ENCODE results near the gene CD7.
A peak's percentile ranks its signal among the peaks of the same experiment; 100 is the strongest.

Gene CD7

GRCh38 chr17:82314727-82315605, 2.4 kb downstream of the CD7 start:
- no peak for DNase-seq (ENCODE audit: low read depth in 1 of 2, low spot score in 1 of 2)

DNA sequence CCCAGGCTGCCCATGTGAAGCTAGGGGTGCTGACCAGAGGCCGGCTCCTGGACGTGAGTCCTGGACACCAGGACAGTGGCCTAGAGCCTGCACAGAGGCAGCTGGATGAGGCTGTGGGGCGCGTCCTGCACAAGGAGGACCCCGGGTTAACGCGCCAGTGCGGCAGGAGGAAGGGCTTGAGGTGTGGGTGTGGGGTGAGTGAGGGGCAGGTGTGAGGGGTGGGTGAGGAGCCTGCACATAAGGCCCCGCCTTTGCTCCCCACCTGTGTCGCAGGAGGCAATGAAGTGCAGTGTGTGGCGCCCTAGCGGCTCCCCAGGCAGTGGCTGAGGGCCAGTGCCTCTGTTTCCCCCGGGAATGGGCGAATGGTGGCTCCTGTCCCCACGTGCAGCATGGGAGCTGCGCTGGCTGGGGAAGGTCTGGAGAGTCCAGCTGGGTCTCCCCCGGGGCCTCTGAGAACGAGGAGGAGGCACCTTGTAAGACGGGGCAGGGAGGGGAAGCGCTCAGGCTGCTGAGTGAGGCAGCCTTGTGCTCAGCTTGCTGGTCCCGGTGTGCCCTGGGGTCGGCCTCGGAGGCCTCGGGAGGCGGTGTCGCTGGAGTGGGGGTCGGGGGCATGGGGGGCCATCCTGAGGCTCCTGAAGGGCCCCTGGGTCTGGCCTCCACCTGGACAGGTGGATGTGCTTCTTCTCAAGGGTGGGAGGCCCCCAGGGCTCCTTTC, 3.2 kb downstream of the CD7 start:
- no peak for DNase-seq (ENCODE audit: low read depth in 1 of 2, low spot score in 1 of 2)

GRCh38 chr17:82313195-82314011, 4.0 kb downstream of the CD7 start:
- DNase-seq (ENCODE audit: low read depth in 1 of 2, low spot score in 1 of 2): no peak

DNA sequence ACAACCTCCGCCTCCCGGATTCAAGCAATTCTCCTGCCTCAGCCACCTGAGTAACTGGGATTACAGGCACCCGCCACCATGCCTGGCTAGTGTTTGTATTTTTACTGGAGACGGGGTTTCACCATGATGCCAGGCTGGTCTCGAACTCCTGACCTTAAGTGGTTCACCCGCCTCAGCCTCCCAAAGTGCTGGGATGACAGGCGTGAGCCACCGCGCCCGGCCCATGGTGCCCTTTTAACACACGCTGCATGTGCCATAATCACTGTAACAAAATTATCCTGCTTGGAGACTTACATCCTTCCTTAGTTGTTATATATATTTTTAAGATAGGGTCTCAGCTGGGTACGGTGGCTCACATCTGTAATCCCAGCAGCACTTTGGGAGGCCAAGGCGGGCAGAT, 5.4 kb downstream of the CD7 start:
- DNase-seq (ENCODE audit: low read depth in 1 of 2, low spot score in 1 of 2): no peak

DNA sequence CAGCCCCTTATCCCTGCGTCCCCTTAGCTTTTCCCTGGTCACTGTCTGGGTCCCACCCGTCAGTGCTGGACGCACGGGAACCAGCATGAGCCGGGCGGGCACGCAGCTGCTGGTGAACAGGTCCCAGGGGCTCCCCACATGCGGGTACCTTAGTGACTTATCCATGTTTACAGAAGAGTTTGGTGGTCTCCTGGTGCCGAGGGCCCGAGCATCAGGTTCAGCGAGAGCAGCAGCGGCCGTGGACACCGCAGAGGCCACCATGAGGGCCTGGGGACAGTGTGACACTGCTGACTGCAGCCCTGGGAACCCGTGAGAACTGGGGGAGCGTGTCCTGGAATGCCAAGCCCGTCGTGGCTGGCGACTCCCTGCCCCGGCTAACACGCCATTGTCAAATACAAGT, 6.5 kb downstream of the CD7 start:
- DNase-seq (ENCODE audit: low read depth in 1 of 2, low spot score in 1 of 2): no peak

DNA sequence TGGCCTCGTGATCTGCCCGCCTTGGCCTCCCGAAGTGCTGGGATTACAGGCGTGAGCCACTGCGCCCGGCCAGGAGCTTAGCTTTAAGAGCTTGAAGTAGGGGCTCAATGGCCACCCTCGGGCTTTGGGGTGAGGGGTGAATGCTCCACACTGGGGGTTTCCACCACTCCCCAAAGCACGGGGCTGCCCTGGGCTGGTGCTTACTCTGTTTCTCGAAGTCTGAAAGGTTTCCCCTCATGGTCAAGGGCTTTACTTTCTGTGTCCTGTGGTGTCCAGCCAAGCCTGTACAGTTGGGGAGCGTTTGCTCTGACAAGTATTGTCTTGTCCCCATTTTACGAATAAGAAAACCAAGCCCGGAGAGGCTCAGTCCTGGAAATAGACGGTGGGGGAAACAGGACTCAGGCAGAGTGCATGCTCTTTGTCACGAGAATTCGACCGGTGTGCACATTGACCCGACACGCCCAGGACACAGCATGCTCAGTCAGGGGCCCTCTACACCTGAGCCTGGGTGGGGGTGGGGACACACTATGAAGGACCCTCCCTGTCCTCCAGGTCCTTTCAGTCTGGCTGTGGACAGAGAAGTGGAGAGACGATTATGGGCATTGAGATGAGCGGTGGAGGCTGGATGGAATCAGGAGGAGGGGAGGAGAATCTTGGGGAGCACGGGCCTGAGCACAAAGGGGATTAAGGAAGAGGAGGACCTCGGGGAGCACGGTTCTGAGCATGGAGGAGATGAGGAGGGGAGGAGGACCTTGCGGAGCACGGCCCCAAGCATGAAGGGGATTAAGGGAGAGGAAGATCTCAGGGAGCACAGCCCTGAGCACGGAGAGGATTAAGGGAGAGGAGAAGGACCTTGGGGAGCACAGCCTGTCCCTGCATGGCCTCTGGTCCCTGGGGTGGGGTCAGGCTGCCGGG, 7.5 kb downstream of the CD7 start:
- no peak for DNase-seq (ENCODE audit: low read depth in 1 of 2, low spot score in 1 of 2)

GRCh38 chr17:82305727-82306300, 11.6 kb downstream of the CD7 start:
- no peak for DNase-seq (ENCODE audit: low read depth in 1 of 2, low spot score in 1 of 2)

- no peak for DNase-seq (ENCODE audit: low read depth in 1 of 2, low spot score in 1 of 2)
Measured at GRCh38 chr17:82304826-82305726, 12.3 kb downstream of the CD7 start.

GRCh38 chr17:82303944-82304808, 13.2 kb downstream of the CD7 start:
- DNase-seq (ENCODE audit: low read depth in 1 of 2, low spot score in 1 of 2): no peak

GRCh38 chr17:82302991-82303943, 14.1 kb downstream of the CD7 start:
- DNase-seq (ENCODE audit: low read depth in 1 of 2, low spot score in 1 of 2): no peak

DNA sequence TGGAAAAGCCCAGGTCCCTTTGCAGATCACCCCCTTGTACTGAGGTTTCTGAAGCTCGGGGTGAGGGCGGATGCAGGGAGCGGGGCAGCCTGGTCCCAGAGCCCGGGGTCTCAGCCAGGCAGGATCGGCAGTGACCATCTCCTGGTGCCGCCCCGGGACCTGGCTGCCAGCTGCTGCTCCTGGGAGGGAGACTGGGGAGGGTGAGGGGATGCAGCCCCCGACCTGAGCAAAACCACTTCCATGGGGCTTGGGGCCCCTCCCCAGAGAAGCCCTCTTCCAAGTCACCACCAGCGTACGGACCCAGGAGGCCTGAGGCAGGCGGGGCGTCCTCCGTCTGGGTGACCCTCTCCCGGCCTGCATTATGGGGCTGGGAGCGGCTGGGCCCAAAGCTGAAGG, 14.8 kb downstream of the CD7 start:
- DNase-seq (ENCODE audit: low read depth in 1 of 2, low spot score in 1 of 2): no peak

DNA sequence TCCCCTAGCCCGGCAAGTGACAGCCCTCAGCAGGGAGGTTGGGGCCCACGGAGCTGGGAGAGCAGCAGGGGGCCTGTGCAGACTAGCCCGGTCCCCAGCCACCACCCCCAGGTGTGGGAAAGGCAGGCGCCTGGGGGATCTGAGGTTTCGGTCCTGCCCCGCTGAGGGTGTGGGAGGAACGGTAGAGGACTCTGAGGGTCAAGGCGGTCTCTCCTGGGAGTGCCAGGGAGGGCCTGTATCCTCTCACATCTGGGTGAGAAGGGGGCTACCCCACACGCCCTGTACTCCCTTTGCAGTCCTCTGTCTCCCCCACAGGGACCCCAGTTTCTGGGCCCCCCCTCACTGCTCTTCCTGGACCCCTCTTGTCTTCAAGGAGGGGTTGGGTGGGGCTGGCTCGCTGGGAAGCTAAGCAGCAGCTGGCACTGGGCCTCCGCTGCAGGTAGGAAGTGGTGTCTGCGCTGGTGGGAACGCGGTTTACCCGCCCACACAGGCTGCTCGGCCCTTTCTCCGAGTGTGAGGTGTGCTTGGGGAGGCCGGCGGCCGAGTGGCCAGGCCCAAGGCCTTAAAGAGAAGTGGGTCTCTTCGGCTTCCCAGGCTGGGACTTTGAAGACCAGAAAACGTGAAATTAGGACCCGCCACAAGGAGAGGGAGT, 15.4 kb downstream of the CD7 start:
- DNase-seq (ENCODE audit: low read depth in 1 of 2, low spot score in 1 of 2): no peak

GRCh38 chr17:82301300-82301915, 16.0 kb downstream of the CD7 start:
- DNase-seq (ENCODE audit: low read depth in 1 of 2, low spot score in 1 of 2): no peak

DNA sequence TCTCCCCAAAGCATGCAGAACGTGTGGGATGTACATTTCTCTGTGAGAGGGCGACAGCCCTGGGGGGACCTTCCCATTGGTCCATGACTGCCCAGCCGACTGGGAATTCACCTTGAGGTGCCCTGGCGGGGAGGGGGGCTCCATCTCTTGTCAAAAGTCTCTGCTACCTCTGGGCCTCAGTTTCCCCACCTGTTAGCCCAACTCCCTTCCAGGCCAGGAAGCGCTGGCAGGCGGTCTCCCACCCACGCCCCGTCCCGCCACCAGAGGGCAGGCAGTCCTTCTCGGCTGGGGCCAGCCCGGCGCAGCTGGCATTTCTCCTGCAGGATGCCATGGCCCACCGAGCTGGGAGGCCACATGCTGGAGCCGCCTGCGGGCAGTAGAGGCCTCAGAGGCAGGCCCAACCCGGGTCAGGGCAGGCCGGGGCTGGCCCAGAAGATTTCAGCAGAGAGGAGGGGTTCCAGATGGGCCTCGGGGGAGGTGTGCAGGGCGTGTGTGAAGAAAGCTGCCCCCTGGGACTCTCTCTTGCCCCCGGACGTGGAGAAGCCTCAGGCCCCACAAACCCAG, 16.6 kb downstream of the CD7 start:
- peak; percentile 55 to 57 for DNase-seq (ENCODE audit: low read depth in 1 of 2, low spot score in 1 of 2)

DNA sequence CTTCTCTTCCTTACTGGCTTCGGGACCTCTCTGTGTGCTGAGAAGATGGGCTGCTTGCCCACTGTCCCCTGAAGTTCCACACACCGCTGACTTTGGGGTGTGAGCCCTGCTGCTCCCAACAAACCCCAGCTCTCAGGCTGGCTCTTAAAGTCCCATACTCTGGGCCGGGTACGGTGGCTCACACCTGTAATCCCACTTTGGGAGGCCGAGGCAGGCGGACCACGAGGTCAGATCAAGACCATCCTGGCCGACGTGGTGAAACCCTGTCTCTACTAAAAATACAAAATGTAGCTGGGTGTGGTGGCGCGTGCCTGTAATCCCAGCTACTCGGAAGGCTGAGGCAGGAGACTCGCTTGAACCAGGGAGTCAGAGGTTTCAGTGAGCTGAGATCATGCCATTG, 17.2 kb downstream of the CD7 start:
- DNase-seq (ENCODE audit: low read depth in 1 of 2, low spot score in 1 of 2): no peak

- DNase-seq (ENCODE audit: low read depth in 1 of 2, low spot score in 1 of 2): no peak
Measured at GRCh38 chr17:82299452-82299851, 18.0 kb downstream of the CD7 start.

All from stimulated activated CD4-positive, alpha-beta T cell treated with anti-CD3 and anti-CD28 coated beads, Interleukin-15, amount 100 ng/mL, for 1 hour (primary cell).